SU-DHL-6 (cell line): ENCODE results near the gene NYNRIN.

Source experiments
- EZH2phosphoT487 ChIP-seq: fragments of 200-600 bp; sonication (generic), shearing (Covaris generic); conservative IDR thresholded peaks from 2 replicates; pipeline ENCODE4 v1.6.1; 2018; ENCODE audit warnings: mild to moderate bottlenecking, antibody characterized with exemption, low read length, moderate library complexity, mixed read lengths
- TF ChIP-seq, protein P1 (sequence below): fragments of 200-600 bp; sonication (generic); IDR thresholded peaks from one replicate; pipeline ENCODE4 v1.5.1; 2017; ENCODE audit warnings: antibody characterized with exemption, mild to moderate bottlenecking, low read length, moderate library complexity; ENCODE audit not compliant: insufficient read depth, poor library complexity, severe bottlenecking

DNA sequence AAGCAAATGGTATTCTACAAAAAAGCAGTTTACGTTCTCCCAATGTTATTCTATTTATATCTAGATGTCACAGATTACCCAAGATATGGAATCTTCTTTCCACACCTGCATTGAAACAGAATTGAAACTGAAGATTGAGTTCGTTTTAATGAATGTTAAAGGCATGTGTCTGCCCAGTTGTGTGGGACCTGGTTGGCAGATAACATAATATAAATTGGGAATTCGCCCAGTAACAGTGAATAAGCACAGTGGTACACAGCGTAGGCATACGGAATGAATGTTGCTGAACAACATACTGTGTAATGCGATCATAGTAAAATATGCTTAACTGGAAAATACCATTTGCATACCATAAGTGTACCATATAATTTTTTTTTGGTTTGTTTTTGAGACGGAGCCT lies 35.2 kb downstream of the NYNRIN start:
- no peak for TF ChIP-seq EZH2phosphoT487
- TF ChIP-seq, protein P1, sequence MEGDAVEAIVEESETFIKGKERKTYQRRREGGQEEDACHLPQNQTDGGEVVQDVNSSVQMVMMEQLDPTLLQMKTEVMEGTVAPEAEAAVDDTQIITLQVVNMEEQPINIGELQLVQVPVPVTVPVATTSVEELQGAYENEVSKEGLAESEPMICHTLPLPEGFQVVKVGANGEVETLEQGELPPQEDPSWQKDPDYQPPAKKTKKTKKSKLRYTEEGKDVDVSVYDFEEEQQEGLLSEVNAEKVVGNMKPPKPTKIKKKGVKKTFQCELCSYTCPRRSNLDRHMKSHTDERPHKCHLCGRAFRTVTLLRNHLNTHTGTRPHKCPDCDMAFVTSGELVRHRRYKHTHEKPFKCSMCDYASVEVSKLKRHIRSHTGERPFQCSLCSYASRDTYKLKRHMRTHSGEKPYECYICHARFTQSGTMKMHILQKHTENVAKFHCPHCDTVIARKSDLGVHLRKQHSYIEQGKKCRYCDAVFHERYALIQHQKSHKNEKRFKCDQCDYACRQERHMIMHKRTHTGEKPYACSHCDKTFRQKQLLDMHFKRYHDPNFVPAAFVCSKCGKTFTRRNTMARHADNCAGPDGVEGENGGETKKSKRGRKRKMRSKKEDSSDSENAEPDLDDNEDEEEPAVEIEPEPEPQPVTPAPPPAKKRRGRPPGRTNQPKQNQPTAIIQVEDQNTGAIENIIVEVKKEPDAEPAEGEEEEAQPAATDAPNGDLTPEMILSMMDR = no peak
